ENCODE measurements around the gene RAD50.
"Not testable (repeated sequence)": the region's sequence is repeated elsewhere in the genome, so short reads cannot be mapped to it uniquely, and the experiment has no call there.

The RAD50 gene

DNA sequence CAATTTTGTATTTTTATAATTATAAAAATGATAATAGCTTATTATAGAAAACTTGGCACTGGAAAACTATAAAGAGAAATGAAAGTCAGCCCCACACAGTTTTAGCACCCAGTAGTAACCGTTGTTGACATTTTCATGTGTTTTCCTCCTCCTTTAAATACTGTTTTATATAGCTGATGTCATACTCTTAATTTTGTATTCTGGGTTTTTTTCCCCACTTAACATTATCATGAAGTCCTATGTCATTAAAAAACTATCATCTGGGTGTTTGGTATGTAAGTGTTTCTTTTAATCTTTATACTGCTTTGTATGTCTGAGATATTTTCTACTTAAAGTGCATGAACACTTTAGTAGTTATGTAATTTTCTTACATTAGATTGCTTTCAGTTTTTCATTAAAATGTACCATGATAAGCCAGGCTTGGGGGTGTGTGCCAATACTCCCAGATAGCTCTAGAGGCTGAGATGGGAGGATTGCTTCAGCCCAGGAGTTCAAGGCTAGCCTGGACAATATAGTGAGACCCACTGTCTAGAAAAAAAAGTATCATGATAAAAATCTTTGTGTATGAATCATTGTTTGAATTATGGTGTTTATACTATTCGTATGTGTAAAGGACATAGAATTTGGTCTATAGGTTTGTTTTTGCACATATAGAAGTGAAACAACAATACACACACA, 2.7 kb downstream of the RAD50 start:
- no peak for DNase-seq

- no peak for DNase-seq
Measured at GRCh38 chr5:132561601-132562000, 4.8 kb downstream of the RAD50 start.

DNA sequence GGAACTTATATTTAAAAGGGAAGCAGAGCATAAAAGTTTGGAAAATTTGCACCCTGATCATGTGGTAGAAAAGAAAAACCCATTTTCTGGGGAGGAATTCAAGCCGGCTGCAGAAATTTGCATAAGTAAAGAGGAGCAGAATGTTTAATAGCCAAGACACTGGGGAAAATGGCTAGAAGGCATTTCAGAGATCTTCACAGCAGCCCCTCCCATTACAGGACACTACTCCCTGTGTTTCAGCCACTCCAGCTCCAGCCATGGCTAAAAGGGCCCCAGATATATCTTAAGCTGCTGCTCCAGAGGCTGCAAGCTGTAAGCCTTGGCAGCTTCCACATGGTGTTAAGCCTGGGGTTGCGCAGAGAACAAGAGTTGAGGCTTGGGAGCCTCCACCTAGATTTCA, 7.8 kb downstream of the RAD50 start:
- not testable (repeated sequence) for DNase-seq

- DNase-seq = no peak
Measured at GRCh38 chr5:132566657-132567056, 9.9 kb downstream of the RAD50 start.

DNA sequence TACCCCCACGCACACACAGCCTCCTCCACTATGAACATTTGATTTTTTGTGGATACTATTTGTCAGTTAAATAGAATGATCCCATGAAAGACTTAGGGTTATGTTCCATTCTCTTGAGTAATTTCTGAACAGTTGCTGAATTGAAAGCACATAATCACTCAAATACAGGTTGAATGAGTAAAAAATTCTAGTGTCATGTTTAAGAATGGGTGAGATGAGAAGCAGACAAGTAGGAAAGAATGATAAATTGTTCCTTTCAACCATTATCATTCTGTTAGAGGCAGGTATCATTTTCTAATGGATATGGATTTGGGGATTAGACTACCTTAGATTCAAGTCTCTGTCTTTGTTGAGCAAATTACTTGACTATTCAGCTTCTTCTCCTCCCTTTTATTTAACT, 19.3 kb downstream of the RAD50 start:
- no peak for DNase-seq

DNA sequence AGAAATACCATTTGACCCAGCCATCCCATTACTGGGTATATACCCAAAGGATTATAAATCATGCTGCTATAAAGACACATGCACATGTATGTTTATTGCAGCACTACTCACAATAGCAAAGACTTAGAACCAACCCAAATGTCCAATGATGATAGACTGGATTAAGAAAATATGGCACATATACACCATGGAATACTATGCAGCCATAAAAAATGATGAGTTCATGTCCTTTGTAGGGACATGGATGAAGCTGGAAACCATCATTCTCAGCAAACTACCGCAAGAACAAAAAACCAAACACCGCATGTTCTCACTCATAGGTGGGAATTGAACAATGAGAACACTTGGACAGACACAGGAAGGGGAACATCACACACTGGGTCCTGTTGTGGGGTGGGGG, 27.8 kb downstream of the RAD50 start:
- not testable (repeated sequence) for DNase-seq

GRCh38 chr5:132586063-132586462, 29.3 kb downstream of the RAD50 start:
- no peak for DNase-seq

- no peak for DNase-seq
Measured at GRCh38 chr5:132589467-132589866, 32.7 kb downstream of the RAD50 start.

GRCh38 chr5:132591145-132591544, 34.4 kb downstream of the RAD50 start:
- DNase-seq = no peak

DNA sequence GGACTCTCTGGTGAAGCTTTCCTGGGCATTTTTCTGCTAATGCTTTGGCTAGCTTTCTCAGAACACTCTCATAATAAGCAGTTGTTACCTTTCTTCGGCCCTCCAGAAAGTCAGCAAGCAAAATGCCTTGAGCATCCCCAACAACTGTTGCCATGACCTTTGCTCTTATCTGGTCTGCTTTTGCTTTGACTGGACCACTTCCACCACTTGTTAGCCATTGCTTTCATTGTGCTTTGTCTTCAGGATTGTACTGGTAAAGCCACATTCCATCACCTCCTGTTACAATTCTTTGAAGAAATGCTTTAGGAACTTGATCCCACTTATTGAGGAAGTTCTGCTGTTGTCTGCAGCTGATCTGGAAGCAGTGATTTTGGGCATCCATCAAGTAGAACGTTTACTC, 35.7 kb downstream of the RAD50 start:
- no peak for DNase-seq

- no peak for DNase-seq
Measured at GRCh38 chr5:132594170-132594569, 37.4 kb downstream of the RAD50 start.

DNA sequence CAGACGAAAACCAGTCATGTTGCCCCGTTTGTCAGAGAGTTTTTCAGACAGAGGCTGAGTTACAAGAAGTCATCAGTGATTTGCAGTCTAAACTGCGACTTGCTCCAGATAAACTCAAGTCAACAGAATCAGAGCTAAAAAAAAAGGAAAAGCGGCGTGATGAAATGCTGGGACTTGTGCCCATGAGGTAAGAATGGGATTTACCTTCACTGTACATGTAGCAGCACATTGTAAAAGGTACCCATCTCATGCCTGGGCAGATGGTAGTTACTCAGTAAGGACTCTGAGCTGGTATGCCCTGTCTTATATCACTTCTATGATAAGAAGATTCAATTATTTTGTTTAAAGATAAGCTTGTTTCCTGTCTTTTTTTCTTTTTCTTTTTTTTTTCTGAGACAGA, 38.8 kb downstream of the RAD50 start:
- no peak for DNase-seq

DNA sequence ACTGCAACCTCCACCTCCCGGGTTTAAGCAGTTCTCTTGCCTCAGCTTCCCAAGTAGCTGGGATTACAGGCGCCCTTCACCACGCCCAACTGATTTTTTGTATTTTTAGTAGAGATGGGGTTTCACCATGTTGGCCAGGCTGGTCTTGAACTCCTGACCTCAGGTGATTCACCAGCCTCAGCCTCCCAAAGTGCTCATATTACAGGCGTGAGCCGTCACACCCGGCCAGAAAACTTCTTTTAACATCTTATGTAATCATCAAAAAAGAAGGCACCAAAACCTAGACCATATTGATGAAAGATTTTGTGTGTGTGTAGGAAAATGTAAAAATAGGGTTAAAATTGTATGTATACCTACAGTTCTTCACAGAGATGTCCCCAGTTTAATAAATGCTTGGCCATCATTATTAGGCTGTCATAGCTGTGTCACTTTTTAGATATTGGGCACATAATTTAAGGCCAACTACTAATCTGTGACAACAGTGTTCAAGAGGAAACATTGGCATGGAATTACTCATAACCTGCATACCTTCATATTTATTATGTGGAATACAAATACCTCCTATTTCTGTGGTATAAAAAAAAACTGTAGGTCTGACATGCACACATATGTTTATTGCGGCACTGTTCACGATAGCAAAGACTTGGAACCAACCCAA, 44.4 kb downstream of the RAD50 start:
- DNase-seq = no peak

DNA sequence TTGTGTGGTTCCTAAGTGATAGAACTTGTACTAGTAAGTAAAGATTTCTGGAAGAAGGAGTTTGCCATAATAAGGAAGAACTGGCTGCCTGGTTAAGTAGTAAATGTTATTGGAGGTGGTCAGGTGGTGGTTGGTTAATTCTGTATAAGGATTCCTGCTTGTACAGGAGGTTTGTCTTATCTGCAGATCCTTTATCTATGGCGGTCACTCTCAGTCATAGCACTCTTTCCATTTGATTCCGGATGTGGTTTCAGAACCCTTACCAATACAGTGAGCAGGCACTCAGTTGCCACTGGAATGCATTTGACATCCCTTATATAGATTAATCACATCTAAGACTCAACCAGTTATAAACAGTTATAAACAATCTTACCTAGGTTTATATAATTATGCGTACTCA, 50.3 kb downstream of the RAD50 start:
- DNase-seq = no peak

GRCh38 chr5:132608107-132608506, 51.3 kb downstream of the RAD50 start:
- DNase-seq = no peak

DNA sequence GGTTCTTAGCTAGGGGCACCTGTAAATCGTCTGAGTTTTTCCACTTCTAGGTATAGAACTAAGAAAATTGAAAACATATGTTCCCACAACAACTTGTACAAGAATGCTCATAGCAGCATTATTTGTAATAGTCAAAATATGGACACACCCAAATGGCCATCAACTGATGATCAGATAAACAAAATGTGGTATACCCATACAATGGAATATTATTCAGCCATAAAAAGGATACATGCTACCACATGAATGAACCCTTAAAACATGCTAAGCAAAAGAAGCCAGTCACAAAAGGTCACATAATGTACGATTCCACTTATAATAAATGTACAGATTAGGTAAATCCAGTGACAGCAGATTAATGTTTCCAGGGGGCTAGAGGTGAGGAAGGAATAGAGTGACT, 55.2 kb downstream of the RAD50 start:
- no peak for DNase-seq

DNA sequence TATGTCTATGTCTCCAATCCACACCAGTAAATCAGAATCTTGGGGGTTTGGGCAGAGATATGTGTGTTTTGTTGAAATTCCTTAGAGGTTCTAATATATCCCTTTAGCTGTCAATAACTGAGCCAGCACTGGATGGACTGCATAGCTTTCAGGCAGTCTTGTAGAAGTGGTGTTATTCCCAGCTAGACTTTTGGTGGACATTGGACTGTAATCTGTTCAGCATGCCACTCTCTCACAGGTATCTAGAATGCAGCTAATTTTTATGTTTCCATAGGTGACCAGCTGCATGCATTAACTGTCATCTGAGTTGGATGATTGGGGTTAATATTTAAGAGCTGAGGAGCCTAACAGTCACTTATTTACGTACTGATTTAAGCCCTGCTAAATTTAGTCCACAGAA, 56.1 kb downstream of the RAD50 start:
- no peak for DNase-seq

DNA sequence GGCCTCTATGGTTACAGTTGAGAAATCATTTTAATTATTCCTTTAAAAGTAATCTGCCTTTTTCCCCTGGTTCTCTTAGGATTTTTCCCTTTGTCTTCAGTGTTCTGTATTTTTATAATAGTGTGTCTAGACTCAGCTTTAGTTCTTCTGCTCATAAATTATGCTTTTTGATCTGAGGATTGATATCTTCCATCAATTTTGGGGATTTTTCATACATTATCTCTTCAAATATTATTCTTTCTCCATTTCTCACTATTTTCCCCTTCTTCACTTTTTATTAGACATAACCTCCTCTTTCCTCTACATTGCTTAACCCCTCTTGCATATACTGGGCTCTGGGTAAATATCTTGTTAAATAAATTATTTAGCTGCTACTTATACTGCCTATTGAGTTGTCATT, 64.9 kb downstream of the RAD50 start:
- DNase-seq = no peak

DNA sequence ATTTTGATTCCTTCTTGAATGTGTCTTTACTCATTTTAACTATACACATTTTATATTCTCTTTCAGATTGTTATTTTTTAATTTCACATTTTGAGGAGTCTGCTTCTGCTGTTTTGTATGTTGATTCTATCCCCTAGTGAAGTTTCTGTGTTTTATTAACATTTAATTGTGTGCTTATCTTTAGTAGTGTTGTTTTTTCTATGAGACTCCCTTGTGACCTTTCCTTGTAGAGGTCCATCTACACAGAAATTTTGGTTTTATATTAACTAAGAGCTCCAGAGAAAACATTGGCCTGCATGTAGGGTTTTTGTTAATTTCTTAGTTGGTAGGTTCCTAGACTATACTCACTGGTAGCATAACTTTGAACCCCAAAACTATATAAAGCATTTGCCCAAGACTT, 65.8 kb downstream of the RAD50 start:
- no peak for DNase-seq

GRCh38 chr5:132627470-132627869, 70.7 kb downstream of the RAD50 start:
- DNase-seq = no peak

DNA sequence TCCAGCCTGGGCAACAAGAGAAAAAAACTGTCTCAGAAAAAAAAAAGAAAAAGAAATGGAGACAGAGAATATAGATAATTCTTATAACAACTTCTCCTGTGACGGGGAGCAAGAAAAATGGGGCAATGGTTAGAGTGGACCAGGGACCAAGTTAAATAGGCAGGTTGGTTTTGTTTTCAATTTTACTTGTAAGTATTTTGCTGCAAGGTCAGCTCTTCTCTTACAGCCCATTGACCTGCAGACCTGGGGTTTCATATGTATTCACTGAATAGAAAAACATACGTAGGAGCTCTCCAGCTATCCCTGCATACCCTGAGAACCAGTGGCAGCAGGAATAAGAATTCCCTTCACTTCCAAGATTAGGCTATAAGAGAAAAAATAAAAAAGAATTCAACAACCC, 72.0 kb downstream of the RAD50 start:
- no peak for DNase-seq

DNA sequence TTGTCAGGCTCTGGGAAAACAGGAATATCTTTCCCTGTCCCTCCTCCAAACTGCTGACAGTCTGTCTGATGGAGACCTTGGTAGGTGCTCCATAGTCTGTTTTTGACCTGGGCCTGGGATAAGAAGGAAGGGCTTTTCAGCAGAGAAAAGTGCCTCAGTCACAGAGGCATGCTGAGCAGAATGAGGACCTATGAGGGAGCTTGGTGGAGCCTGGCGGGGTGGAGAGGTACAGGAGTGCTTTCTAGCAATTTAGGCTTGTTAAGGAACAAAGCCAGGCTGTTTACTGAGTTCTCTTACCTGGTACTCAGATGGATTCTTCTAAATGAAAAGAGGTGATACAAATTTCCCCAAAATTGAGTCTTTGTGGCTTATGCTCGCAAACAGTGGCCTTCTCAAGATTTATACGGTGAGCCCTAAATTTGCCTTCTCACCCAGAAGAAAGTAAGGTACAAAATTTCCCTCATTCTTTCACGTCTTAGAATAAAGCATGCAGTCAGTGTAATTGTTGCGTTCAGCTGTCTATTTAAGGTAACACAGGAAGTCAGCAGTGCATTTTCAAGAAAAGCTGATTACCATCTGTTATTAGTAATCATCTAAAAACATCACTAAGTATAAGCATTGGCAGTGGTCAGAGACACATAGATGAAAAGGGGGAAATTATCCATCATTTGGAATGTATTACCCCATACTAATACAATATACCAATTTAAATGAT, 72.6 kb downstream of the RAD50 start:
- DNase-seq = no peak

DNA sequence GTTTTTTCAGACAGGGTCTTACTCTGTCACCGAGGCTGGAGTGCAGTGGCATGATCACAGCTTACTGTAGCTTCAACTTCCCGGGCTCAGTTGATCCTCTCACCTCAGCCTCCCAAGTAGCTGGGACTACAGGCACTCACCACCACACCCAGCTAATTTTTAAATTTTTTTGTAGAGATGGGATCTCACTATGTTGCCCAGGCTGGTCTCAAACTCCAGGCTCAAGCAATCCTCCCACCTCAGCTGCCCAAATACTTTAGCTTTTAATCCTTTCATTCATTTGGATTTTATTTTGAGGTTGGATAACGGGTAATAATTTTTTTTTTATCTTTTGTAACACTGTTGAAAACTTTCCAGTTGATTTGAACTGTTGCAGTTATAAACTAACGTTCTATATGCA, 76.8 kb downstream of the RAD50 start:
- not testable (repeated sequence) for DNase-seq

GRCh38 chr5:132635873-132636272, 79.1 kb downstream of the RAD50 start:
- DNase-seq = no peak

All from right hindlimb (tissue), 1 donor.